Jurkat, Clone E6-1 (cell line): ENCODE results near the gene TMEM259.

Experiments used
- DNase-seq: peaks from one replicate; pipeline ENCODE4 v3.0.0-alpha.2; 2011; ENCODE audit warnings: low read depth, low spot score
- H3K4me3 ChIP-seq: 2 replicates; pipeline ENCODE4 v1.5.1; 2011; ENCODE audit warnings: mild to moderate bottlenecking, low read length, control low read depth, moderate library complexity

TMEM259 gene

GRCh38 chr19:1019980-1020867, 699 bp downstream of the TMEM259 start:
- peak overlapping the region; percentile 97 for H3K4me3 ChIP-seq
- no peak for DNase-seq

- DNase-seq = no peak
- peak overlapping the region; percentile 97 for H3K4me3 ChIP-seq
These were observed 1.3 kb downstream of the TMEM259 start for GRCh38 chr19:1019616-1019961.

GRCh38 chr19:1018932-1019615, 1.8 kb downstream of the TMEM259 start:
- DNase-seq = no peak
- H3K4me3 ChIP-seq = peak overlapping the region; percentile 97

GRCh38 chr19:1018393-1018792, 2.5 kb downstream of the TMEM259 start:
- DNase-seq = no peak
- H3K4me3 ChIP-seq = no peak overlapping the region

- H3K4me3 ChIP-seq = no peak overlapping the region
- DNase-seq = no peak
These were observed 3.0 kb downstream of the TMEM259 start for GRCh38 chr19:1017906-1018305.

GRCh38 chr19:1017115-1017905, 3.6 kb downstream of the TMEM259 start:
- DNase-seq = no peak
- H3K4me3 ChIP-seq = no peak overlapping the region

GRCh38 chr19:1016647-1017114, 4.2 kb downstream of the TMEM259 start:
- H3K4me3 ChIP-seq = no peak overlapping the region
- no peak for DNase-seq

GRCh38 chr19:1015782-1016646, 4.9 kb downstream of the TMEM259 start:
- DNase-seq = no peak
- no peak overlapping the region for H3K4me3 ChIP-seq

GRCh38 chr19:1015061-1015781, 5.7 kb downstream of the TMEM259 start:
- DNase-seq = no peak
- H3K4me3 ChIP-seq = no peak overlapping the region

GRCh38 chr19:1014161-1015060, 6.5 kb downstream of the TMEM259 start:
- H3K4me3 ChIP-seq = no peak overlapping the region
- DNase-seq = no peak

GRCh38 chr19:1013218-1013617, 7.7 kb downstream of the TMEM259 start:
- DNase-seq = no peak
- no peak overlapping the region for H3K4me3 ChIP-seq

GRCh38 chr19:1012334-1012733, 8.6 kb downstream of the TMEM259 start:
- no peak overlapping the region for H3K4me3 ChIP-seq
- no peak for DNase-seq

GRCh38 chr19:1011831-1012333, 9.0 kb downstream of the TMEM259 start:
- no peak overlapping the region for H3K4me3 ChIP-seq
- no peak for DNase-seq

GRCh38 chr19:1010586-1011510, 10.1 kb downstream of the TMEM259 start:
- no peak overlapping the region for H3K4me3 ChIP-seq
- DNase-seq = no peak

- H3K4me3 ChIP-seq = no peak overlapping the region
- no peak for DNase-seq
These were observed 10.9 kb downstream of the TMEM259 start for GRCh38 chr19:1009981-1010538.
